ENCODE measurements around the gene NRM. TPM values are rescaled to one million over a fixed set of nuclear protein-coding genes. Genes with fewer than 3 reads are reported as not detected.
A peak's percentile ranks its signal among the peaks of the same experiment; 100 is the strongest.

NRM gene
- total and polyA plus RNA-seq, 8 donors, result 13.1 to 55.1 (median 38.1) TPM

DNA sequence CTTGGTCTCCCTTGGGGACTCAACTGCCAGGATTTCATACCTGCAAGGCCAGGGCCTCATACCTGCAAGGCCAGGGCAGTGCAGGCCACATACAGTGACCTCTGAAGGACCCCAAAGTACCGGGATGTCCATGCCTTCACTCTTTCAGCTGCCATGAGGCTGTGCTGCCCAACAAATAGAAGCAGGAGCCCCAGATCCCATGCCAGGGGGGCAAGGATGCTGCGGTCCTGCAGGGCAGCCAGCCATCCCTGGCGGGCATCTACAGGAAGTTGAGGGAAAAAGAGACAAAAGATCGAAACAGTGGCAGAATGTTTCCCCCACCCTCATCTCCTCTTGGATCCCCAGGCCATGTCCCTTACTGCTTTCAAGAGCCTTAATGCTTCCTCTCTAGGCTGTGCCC lies 799 bp downstream of the NRM start:
- DNase-seq, result no peak
- intact Hi-C loops (cut with DNase I), result loop anchor here in 1 of 2 donors (10.0 kb wide), 1 partner anchor 45 kb away; no protein-coding TSS in a partner anchor
- peak overlapping the region; percentile 47 to 91 for H3K4me3 ChIP-seq

DNA sequence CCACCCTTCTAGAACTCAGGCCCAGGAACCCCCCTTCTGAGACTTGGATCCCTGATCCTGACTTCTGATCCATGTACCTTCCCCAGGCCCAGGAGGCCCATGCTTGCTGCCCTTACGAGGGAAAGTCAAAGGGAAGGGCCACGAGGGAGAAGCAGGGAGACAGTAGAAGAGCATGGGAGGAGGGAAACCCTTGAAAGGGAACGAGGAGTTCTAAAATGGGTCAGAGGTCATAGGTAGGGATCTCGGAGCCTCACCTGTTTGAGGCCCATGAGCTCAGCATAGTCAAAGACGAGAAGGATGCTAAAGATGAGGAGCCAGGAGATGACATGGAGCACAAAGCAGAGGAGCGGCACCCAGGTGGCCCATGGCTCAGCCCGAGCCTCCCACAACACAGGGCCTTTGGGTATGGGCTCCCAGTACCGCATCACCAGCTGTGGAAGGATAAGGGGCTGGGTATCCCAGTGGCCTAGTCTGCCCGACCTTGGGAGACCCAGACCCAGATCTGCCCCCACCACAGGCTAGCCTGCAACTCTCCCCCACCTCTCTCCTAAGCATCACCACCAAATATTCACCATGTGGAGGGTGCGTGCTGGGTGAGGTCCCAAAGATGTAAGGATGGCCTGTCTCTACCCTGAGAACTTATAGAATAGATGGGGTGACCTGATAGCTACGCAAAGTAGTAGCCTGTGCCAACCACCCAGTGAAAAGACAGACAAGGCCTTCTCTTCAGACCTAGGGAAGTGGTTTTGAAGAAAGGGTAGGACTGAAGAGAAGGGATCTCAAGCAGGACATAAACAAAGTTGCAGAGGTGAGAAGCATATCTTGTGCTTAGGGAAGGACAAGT lies 1.5 kb downstream of the NRM start:
- Histone ChIP-seq H3K4me3 (peak overlapping the region in 1 of 2 donors; percentile 91), H3K9me3 (no peaks in the 10 kb centered on the region), H3K36me3 (peaks cover 0 to 11% of the 10 kb centered on the region in 2 donors), H3K27me3 (no peaks in the 10 kb centered on the region), H3K4me1 (peaks cover 14 to 42% of the 10 kb centered on the region in 2 donors), H3K27ac (peak overlapping the region; percentile 74 to 97)
- ATAC-seq (no peak), DNase-seq (no peak)
- intact Hi-C loops (cut with DNase I), result loop anchor here in 1 of 2 donors (10.0 kb wide), 1 partner anchor 46 kb away; no protein-coding TSS in a partner anchor
- TF ChIP-seq, protein P1, sequence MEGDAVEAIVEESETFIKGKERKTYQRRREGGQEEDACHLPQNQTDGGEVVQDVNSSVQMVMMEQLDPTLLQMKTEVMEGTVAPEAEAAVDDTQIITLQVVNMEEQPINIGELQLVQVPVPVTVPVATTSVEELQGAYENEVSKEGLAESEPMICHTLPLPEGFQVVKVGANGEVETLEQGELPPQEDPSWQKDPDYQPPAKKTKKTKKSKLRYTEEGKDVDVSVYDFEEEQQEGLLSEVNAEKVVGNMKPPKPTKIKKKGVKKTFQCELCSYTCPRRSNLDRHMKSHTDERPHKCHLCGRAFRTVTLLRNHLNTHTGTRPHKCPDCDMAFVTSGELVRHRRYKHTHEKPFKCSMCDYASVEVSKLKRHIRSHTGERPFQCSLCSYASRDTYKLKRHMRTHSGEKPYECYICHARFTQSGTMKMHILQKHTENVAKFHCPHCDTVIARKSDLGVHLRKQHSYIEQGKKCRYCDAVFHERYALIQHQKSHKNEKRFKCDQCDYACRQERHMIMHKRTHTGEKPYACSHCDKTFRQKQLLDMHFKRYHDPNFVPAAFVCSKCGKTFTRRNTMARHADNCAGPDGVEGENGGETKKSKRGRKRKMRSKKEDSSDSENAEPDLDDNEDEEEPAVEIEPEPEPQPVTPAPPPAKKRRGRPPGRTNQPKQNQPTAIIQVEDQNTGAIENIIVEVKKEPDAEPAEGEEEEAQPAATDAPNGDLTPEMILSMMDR (IDR thresholded peaks at IDR 0.05), result no peak

More for the DNA sequence above, 799 bp downstream of the NRM start:
- Histone ChIP-seq H3K27me3 (no peaks in the 10 kb centered on the region), H3K27ac (peak overlapping the region; percentile 74 to 97), H3K4me1 (peaks cover 14 to 42% of the 10 kb centered on the region in 2 donors), H3K36me3 (peaks cover 0 to 4% of the 10 kb centered on the region in 2 donors), H3K9me3 (no peaks in the 10 kb centered on the region)
- TF ChIP-seq, protein P1 (IDR thresholded peaks at IDR 0.05), result no peak
- ATAC-seq, result no peak

DNA sequence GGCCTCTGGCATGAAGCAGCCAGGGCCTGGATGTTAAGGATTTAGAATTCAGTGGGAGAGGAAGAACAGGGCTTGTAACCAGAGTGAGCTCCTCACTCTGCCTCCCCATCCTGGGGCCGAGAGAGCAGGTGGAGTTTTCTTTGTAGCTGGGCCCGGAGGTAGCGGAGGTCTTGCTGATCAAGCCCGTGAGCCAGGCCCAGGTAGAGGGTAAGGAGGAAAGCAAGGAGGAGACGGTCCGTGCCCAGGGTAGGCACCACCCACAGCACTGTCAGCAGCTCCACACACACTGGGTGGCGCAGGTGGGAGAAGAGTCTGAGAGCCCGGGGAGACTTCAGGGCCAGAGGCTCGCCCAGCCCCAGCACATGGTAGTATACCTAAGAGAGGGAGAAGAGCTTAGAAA lies 2.2 kb downstream of the NRM start:
- DNase-seq, result no peak
- H3K4me3 ChIP-seq, result peak overlapping the region in 1 of 2 donors; percentile 91
- no peaks in the 10 kb centered on the region for H3K27me3 ChIP-seq
- peaks cover 14 to 42% of the 10 kb centered on the region in 2 donors for H3K4me1 ChIP-seq
- H3K36me3 ChIP-seq, result peaks cover 0 to 14% of the 10 kb centered on the region in 2 donors
- intact Hi-C loops (cut with DNase I), result loop anchor here in 1 of 2 donors (10.0 kb wide), 1 partner anchor 46 kb away; no protein-coding TSS in a partner anchor
- no peak for ATAC-seq
- TF ChIP-seq, protein P1 (IDR thresholded peaks at IDR 0.05), result no peak
- H3K9me3 ChIP-seq, result no peaks in the 10 kb centered on the region
- H3K27ac ChIP-seq, result peak overlapping the region; percentile 96 to 97

DNA sequence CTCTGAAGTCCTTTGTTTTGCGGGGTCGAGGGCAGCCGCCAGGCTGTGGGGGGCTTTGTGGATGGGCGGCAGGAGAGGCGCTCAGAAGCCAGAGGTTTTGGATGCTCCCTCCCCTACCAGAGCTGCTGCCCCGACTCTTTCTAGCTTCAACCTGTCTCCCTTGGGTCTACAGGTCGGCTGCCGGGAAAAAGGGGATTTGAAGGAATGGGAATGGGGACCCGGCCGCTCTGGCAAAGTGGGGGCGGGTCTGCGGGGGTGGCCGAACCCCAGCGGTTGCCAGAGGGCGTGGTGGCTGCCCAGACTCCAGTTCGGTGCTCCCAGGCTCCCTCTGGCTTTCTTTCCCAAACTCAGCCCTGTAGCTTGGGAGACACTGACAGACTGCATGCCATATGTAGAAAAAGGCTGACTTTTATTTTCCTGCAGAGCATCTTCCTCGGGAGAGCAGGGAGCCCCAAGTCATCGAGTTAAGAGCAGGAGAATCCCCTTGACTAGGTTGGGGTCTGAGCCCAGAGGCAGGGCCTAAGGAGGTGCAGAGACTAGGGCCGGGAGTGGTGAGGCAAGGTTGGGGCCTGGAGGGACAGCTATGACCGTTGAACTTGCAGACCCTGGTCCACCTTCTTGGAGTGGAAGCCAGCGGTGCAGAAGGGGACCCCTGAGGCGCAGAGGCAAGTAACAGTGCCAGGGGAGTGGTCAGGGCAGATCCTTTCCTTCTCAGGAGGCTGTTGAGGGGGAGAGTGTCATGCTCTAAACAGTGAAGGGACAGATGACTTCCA lies 2.9 kb downstream of the NRM start:
- Histone ChIP-seq H3K36me3 (peaks cover 0 to 14% of the 10 kb centered on the region in 2 donors), H3K4me3 (peak overlapping the region; percentile 53 to 91), H3K27ac (peak overlapping the region; percentile 96 to 97), H3K9me3 (no peaks in the 10 kb centered on the region), H3K4me1 (peaks cover 14 to 42% of the 10 kb centered on the region in 2 donors), H3K27me3 (no peaks in the 10 kb centered on the region)
- ATAC-seq, result no peak
- TF ChIP-seq, protein P1 (IDR thresholded peaks at IDR 0.05), result no peak
- intact Hi-C loops (cut with DNase I), result loop anchor here in 1 of 2 donors (10.0 kb wide), 1 partner anchor 47 kb away; no protein-coding TSS in a partner anchor
- peak in 2 of 4 donors; percentile 52 to 61 for DNase-seq
